ENCODE results near the gene LRCOL1.

LRCOL1 gene
- 0 to 1.3 (median 0) reads per million in 17 experiments for total RNA-seq

- DNase-seq: peak; percentile 61 to 84 (median 82)
These were observed at the start of gene LRCOL1 for GRCh38 chr12:132610051-132610759. Gene LRCOL1, minus strand, starts transcription at chr12:132610582. Its CDS starts 4,331 bp downstream, at chr12:132606251.

- DNase-seq: no peak
These were observed 49.7 kb upstream of the LRCOL1 start for GRCh38 chr12:132660052-132660451.

GRCh38 chr12:132659146-132659545 is 48.8 kb upstream of the LRCOL1 start:
- no peak for DNase-seq

GRCh38 chr12:132658149-132658894 is 47.9 kb upstream of the LRCOL1 start:
- DNase-seq: peak; percentile 6 to 44 (median 28)

- peak; percentile 5 to 43 (median 40) for DNase-seq
These were observed 46.8 kb upstream of the LRCOL1 start for GRCh38 chr12:132657004-132657727.

GRCh38 chr12:132653567-132654290 is 43.3 kb upstream of the LRCOL1 start:
- no peak for DNase-seq

GRCh38 chr12:132651444-132652100 is 41.2 kb upstream of the LRCOL1 start:
- DNase-seq: no peak

GRCh38 chr12:132649226-132649945 is 39.0 kb upstream of the LRCOL1 start:
- no peak for DNase-seq

- no peak for DNase-seq
These were observed 38.3 kb upstream of the LRCOL1 start for GRCh38 chr12:132648616-132649225.

- DNase-seq: no peak
These were observed 37.5 kb upstream of the LRCOL1 start for GRCh38 chr12:132647858-132648257.

GRCh38 chr12:132646850-132647249 is 36.5 kb upstream of the LRCOL1 start:
- DNase-seq: no peak

- DNase-seq: no peak
These were observed 32.8 kb upstream of the LRCOL1 start for GRCh38 chr12:132642846-132643835.

GRCh38 chr12:132641811-132642650 is 31.6 kb upstream of the LRCOL1 start:
- DNase-seq: no peak

- no peak for DNase-seq
These were observed 30.6 kb upstream of the LRCOL1 start for GRCh38 chr12:132640936-132641335.

- no peak for DNase-seq
These were observed 29.7 kb upstream of the LRCOL1 start for GRCh38 chr12:132639956-132640520.

- DNase-seq: peak; percentile 13 to 49 (median 34)
These were observed 28.4 kb upstream of the LRCOL1 start for GRCh38 chr12:132638541-132639408.

- DNase-seq: no peak
These were observed 27.4 kb upstream of the LRCOL1 start for GRCh38 chr12:132637811-132638210.
